Limb (tissue), 2 donors: ENCODE measurements around the gene SULF2.
"Not testable (repeated sequence)": the region's sequence is repeated elsewhere in the genome, so short reads cannot be mapped to it uniquely, and the experiment has no call there.

Source experiments
- DNase-seq, 2 donors: peaks; one replicate each; pipeline ENCODE4 v3.0.0-alpha.2; 2016; ENCODE audit errors: extremely low spot score in 2 of 2

The SULF2 gene

GRCh38 chr20:47804972-47805371 is 19.7 kb upstream of the SULF2 start:
- not testable (repeated sequence) for DNase-seq

GRCh38 chr20:47804224-47804825 is 19.0 kb upstream of the SULF2 start:
- DNase-seq: not testable (repeated sequence)

- no peak for DNase-seq
Measured at GRCh38 chr20:47802975-47803374, 17.7 kb upstream of the SULF2 start.

- no peak for DNase-seq
Measured at GRCh38 chr20:47802226-47802920, 17.1 kb upstream of the SULF2 start.

GRCh38 chr20:47801759-47802158 is 16.5 kb upstream of the SULF2 start:
- no peak for DNase-seq

- DNase-seq: no peak
Measured at GRCh38 chr20:47801079-47801478, 15.8 kb upstream of the SULF2 start.

- DNase-seq: peak in 1 of 2 donors; percentile 63
Measured at GRCh38 chr20:47800623-47801022, 15.3 kb upstream of the SULF2 start.

- DNase-seq: no peak
Measured at GRCh38 chr20:47799116-47799715, 13.9 kb upstream of the SULF2 start.

- DNase-seq: no peak
Measured at GRCh38 chr20:47796971-47797370, 11.7 kb upstream of the SULF2 start.

- DNase-seq: no peak
Measured at GRCh38 chr20:47795214-47795907, 10.1 kb upstream of the SULF2 start.

GRCh38 chr20:47794264-47794663 is 9.0 kb upstream of the SULF2 start:
- DNase-seq: not testable (repeated sequence)

GRCh38 chr20:47792021-47792618 is 6.8 kb upstream of the SULF2 start:
- DNase-seq: no peak

GRCh38 chr20:47791084-47791599 is 5.9 kb upstream of the SULF2 start:
- DNase-seq: no peak

GRCh38 chr20:47790580-47790965 is 5.3 kb upstream of the SULF2 start:
- DNase-seq: no peak

GRCh38 chr20:47789764-47790579 is 4.7 kb upstream of the SULF2 start:
- DNase-seq: no peak

GRCh38 chr20:47789081-47789763 is 3.9 kb upstream of the SULF2 start:
- DNase-seq: peak in 1 of 2 donors; percentile 61

GRCh38 chr20:47788741-47789080 is 3.4 kb upstream of the SULF2 start:
- no peak for DNase-seq

- no peak for DNase-seq
Measured at GRCh38 chr20:47786765-47787107, 1.5 kb upstream of the SULF2 start.

GRCh38 chr20:47785854-47786764 is 828 bp upstream of the SULF2 start:
- peak; percentile 89 for DNase-seq
